ENCODE measurements around the gene IL34. TPM values are rescaled to one million over a fixed set of nuclear protein-coding genes. Genes with fewer than 3 reads are reported as not detected.

Gene IL34
- total RNA-seq, 1 experiment from 2014 or later = 4.4 TPM

DNA sequence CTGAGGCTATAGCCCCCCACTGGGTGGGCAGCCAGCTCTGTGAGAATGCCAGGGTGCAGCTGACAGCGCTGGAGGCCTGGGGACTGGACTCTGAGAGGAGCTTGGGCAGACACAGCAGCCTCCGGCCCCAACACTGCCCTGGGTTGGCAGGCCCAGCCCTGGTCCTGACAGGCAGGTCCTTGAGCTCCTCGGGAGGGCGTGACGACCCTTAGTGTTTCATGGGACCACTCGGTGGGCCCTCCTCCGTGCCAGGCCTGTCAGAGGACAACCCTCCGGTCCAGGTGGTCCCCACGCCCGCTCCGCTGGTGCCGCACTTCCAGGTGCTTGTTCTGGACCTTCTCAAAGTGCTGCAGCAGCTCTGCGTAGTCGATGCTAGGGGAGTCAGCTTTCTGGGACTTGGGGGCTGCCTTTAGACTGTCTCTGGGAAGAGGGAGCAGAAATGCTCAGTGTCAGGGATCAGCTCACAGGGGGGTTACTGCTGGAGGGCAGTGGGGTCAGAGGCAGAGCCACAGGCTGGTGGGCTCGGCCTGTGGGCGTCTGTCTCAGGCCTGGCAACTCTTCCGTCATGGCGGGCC, 41.4 kb downstream of the IL34 start:
- Mint-ChIP-seq H3K27ac (no peak overlapping the region; a peak in 1 of 7 replicates), H3K4me1 (peaks cover 17 to 25% of the 10 kb centered on the region in 2 experiments), H3K27me3 (ENCODE audit: low read depth) (peaks cover 2% of the 10 kb centered on the region; the same call in 1 of the 2 replicates), H3K4me3 (no peak overlapping the region; a peak in 1 of 5 replicates), H3K9me3 (no peaks in the 10 kb centered on the region), H3K36me3 (ENCODE audit: insufficient read depth in 1 of 3, low read depth in 3 of 3) (no peaks in the 10 kb centered on the region; a peak in 1 of 7 replicates)
- Histone ChIP-seq H3K79me1 (ENCODE audit: insufficient read depth, low read depth, low read length, poor library complexity, severe bottlenecking) (no peaks in the 10 kb centered on the region), H2AFZ (ENCODE audit: low read length) (no peak overlapping the region), H3K23me2 (ENCODE audit: insufficient read length, low read depth, low read length, poor library complexity, severe bottlenecking) (peaks cover 7% of the 10 kb centered on the region), H2BK20ac (ENCODE audit: low read depth, low read length, poor library complexity, severe bottlenecking) (no peak overlapping the region), H3K4me1 (ENCODE audit: insufficient read depth, low read length) (peaks cover 6% of the 10 kb centered on the region; the same call in 1 of the 2 replicates), H3K4ac (ENCODE audit: low read depth, low read length) (no peak overlapping the region), H3K14ac (ENCODE audit: insufficient read depth, low read length) (no peak overlapping the region), H3K27ac (ENCODE audit: insufficient read length, low read depth, low read length) (no peak overlapping the region), H2BK120ac (ENCODE audit: low read depth, low read length, poor library complexity, severe bottlenecking) (no peak overlapping the region), H3K27me3 (ENCODE audit: insufficient read depth, low read length) (no peaks in the 10 kb centered on the region), H4K8ac (replicated peaks; ENCODE audit: insufficient read length, low read depth, low read length) (no peak overlapping the region), H3K23ac (ENCODE audit: insufficient read length, low read depth, low read length) (no peak overlapping the region), H3K56ac (ENCODE audit: insufficient read length, low read depth, low read length) (no peak overlapping the region), H4K5ac (ENCODE audit: insufficient read length, low read depth, low read length) (no peak overlapping the region), H3K9me3 (ENCODE audit: control insufficient read depth, low read depth, low read length) (no peaks in the 10 kb centered on the region), H2BK12ac (ENCODE audit: insufficient read length, low read depth, low read length) (no peak overlapping the region), H3K9ac (ENCODE audit: extremely low read depth, insufficient read length, low read length) (no peak overlapping the region), H4K91ac (ENCODE audit: insufficient read length, low read depth, low read length) (no peak overlapping the region), H3K18ac (ENCODE audit: insufficient read length, low read depth, low read length) (no peak overlapping the region), H2AK5ac (ENCODE audit: insufficient read length, low read length) (no peak overlapping the region), H3K79me2 (ENCODE audit: insufficient read depth, low read length) (no peaks in the 10 kb centered on the region), H4K20me1 (ENCODE audit: control insufficient read depth, insufficient read depth, insufficient read length) (no peaks in the 10 kb centered on the region), H2BK15ac (ENCODE audit: low read depth, low read length) (no peak overlapping the region), H3K4me2 (ENCODE audit: insufficient read depth, insufficient read length, low read length) (no peak overlapping the region), H2BK5ac (ENCODE audit: insufficient read length, low read length) (no peak overlapping the region), H3T11ph (ENCODE audit: low read length) (no peak overlapping the region)
- no peak for DNase-seq
- TF ChIP-seq, protein P1, sequence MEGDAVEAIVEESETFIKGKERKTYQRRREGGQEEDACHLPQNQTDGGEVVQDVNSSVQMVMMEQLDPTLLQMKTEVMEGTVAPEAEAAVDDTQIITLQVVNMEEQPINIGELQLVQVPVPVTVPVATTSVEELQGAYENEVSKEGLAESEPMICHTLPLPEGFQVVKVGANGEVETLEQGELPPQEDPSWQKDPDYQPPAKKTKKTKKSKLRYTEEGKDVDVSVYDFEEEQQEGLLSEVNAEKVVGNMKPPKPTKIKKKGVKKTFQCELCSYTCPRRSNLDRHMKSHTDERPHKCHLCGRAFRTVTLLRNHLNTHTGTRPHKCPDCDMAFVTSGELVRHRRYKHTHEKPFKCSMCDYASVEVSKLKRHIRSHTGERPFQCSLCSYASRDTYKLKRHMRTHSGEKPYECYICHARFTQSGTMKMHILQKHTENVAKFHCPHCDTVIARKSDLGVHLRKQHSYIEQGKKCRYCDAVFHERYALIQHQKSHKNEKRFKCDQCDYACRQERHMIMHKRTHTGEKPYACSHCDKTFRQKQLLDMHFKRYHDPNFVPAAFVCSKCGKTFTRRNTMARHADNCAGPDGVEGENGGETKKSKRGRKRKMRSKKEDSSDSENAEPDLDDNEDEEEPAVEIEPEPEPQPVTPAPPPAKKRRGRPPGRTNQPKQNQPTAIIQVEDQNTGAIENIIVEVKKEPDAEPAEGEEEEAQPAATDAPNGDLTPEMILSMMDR (conservative IDR thresholded peaks at IDR 0.05) = no peak
- no CpG with 5 or more reads among the region's 18 CpGs for WGBS (ENCODE audit: extremely low coverage, insufficient read length, low lambda C conversion rate)

Data from H9 (cell line).